ENCODE results near the gene RAD50.

RAD50 gene

DNA sequence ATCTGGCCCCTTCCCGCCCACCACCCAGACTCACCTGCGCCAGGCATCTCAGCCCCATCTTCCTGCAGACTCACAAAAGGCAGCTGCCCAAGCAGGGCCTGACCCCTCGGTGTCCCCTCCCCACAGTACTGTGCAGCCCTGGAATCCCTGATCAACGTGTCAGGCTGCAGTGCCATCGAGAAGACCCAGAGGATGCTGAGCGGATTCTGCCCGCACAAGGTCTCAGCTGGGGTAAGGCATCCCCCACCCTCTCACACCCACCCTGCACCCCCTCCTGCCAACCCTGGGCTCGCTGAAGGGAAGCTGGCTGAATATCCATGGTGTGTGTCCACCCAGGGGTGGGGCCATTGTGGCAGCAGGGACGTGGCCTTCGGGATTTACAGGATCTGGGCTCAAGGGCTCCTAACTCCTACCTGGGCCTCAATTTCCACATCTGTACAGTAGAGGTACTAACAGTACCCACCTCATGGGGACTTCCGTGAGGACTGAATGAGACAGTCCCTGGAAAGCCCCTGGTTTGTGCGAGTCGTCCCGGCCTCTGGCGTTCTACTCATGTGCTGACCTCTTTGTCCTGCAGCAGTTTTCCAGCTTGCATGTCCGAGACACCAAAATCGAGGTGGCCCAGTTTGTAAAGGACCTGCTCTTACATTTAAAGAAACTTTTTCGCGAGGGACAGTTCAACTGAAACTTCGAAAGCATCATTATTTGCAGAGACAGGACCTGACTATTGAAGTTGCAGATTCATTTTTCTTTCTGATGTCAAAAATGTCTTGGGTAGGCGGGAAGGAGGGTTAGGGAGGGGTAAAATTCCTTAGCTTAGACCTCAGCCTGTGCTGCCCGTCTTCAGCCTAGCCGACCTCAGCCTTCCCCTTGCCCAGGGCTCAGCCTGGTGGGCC is 103.1 kb downstream of the RAD50 start:
- Histone ChIP-seq H4K20me1 (ENCODE audit: insufficient read depth) (no peaks in the 10 kb centered on the region), H3K27ac (no peak overlapping the region), H3K27me3 (ENCODE audit: insufficient read depth, low read depth) (no peaks in the 10 kb centered on the region), H3K79me2 (ENCODE audit: insufficient read depth, low read depth) (no peaks in the 10 kb centered on the region), H3K4me3 (IDR thresholded peaks at IDR 0.05; ENCODE audit: insufficient read depth, low read depth, low read length) (no peak overlapping the region), H2AFZ (ENCODE audit: low read depth) (no peak overlapping the region), H3K4me2 (no peak overlapping the region), H3K9ac (no peak overlapping the region), H3K36me3 (ENCODE audit: insufficient read depth) (no peaks in the 10 kb centered on the region), H3K4me1 (ENCODE audit: low read depth, poor library complexity, severe bottlenecking) (peaks cover 12% of the 10 kb centered on the region)
- TF ChIP-seq, protein P1, sequence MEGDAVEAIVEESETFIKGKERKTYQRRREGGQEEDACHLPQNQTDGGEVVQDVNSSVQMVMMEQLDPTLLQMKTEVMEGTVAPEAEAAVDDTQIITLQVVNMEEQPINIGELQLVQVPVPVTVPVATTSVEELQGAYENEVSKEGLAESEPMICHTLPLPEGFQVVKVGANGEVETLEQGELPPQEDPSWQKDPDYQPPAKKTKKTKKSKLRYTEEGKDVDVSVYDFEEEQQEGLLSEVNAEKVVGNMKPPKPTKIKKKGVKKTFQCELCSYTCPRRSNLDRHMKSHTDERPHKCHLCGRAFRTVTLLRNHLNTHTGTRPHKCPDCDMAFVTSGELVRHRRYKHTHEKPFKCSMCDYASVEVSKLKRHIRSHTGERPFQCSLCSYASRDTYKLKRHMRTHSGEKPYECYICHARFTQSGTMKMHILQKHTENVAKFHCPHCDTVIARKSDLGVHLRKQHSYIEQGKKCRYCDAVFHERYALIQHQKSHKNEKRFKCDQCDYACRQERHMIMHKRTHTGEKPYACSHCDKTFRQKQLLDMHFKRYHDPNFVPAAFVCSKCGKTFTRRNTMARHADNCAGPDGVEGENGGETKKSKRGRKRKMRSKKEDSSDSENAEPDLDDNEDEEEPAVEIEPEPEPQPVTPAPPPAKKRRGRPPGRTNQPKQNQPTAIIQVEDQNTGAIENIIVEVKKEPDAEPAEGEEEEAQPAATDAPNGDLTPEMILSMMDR (conservative IDR thresholded peaks at IDR 0.05; ENCODE audit: low read depth, low read length), result no peak

DNA sequence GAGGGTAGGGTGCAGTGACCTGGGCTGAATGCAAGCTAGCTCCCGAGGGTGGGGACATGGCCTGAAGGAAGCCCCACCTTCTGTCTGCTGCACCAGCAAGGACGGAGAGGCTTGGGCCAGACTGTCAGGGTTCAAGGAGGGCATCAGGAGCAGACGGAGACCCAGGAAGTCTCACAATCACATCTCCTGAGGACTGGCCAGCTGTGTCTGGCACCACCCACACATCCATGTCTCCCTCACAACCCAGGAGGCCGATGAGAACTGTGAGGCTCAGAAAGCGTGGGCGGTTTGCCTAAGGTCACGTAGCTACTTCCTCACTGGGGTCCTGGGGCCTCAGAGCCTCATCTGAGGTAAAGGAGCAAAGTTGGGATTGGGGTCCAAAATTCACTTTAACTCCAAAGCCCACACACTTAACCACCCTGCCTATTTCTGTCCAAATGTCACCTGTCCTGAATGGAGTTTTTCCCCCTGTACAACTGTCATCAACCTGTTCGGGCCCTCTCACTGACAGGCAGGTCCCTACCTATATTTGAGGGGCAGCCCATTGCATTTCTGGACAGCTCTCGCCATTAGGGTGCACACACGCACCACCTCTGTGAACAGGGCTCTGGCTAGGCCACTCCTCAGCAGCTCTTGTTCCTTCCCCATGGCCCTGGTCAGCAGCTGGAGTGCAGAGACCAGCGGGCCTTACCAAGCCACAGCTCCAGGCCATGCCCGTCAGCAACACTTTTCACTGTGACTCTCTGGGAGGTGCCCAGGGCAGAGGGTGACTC is 104.6 kb downstream of the RAD50 start:
- no peaks in the 10 kb centered on the region for H3K27me3 ChIP-seq (ENCODE audit: insufficient read depth, low read depth)
- H3K79me2 ChIP-seq (ENCODE audit: insufficient read depth, low read depth), result no peaks in the 10 kb centered on the region
- peaks cover 12% of the 10 kb centered on the region for H3K4me1 ChIP-seq (ENCODE audit: low read depth, poor library complexity, severe bottlenecking)
- TF ChIP-seq, protein P1 (conservative IDR thresholded peaks at IDR 0.05; ENCODE audit: low read depth, low read length), result no peak
- no peak overlapping the region for H3K4me2 ChIP-seq
- no peak overlapping the region for H3K27ac ChIP-seq
- no peaks in the 10 kb centered on the region for H4K20me1 ChIP-seq (ENCODE audit: insufficient read depth)
- no peak overlapping the region for H3K9ac ChIP-seq
- H3K4me3 ChIP-seq (IDR thresholded peaks at IDR 0.05; ENCODE audit: insufficient read depth, low read depth, low read length), result no peak overlapping the region
- no peaks in the 10 kb centered on the region for H3K36me3 ChIP-seq (ENCODE audit: insufficient read depth)
- no peak overlapping the region for H2AFZ ChIP-seq (ENCODE audit: low read depth)

DNA sequence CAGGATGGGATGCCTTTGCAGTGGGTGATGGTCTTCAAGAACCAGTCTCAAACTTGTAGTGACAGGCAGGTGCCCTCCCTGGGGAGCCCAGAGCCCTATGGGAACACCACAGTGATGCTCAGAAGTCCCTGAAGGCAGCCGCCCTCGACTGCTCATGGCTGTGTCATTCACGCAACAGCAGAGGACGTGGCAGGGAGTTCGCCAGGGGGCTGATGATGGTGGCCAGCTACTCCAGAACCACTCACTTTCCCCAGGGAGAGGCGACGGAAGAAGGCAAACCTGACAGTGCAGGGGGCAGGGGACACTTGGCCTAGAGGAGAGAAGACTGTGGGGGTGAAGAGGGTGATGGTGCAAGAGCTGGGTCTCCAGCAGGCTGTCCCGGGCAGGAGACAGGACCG is 105.2 kb downstream of the RAD50 start:
- no peak overlapping the region for H3K27ac ChIP-seq
- peaks cover 12% of the 10 kb centered on the region for H3K4me1 ChIP-seq (ENCODE audit: low read depth, poor library complexity, severe bottlenecking)
- H3K9ac ChIP-seq, result no peak overlapping the region
- no peak overlapping the region for H3K4me2 ChIP-seq
- no peaks in the 10 kb centered on the region for H3K79me2 ChIP-seq (ENCODE audit: insufficient read depth, low read depth)
- no peaks in the 10 kb centered on the region for H4K20me1 ChIP-seq (ENCODE audit: insufficient read depth)
- H3K36me3 ChIP-seq (ENCODE audit: insufficient read depth), result no peaks in the 10 kb centered on the region
- TF ChIP-seq, protein P1 (conservative IDR thresholded peaks at IDR 0.05; ENCODE audit: low read depth, low read length), result no peak
- H3K4me3 ChIP-seq (IDR thresholded peaks at IDR 0.05; ENCODE audit: insufficient read depth, low read depth, low read length), result no peak overlapping the region
- no peak overlapping the region for H2AFZ ChIP-seq (ENCODE audit: low read depth)
- H3K27me3 ChIP-seq (ENCODE audit: insufficient read depth, low read depth), result no peaks in the 10 kb centered on the region

DNA sequence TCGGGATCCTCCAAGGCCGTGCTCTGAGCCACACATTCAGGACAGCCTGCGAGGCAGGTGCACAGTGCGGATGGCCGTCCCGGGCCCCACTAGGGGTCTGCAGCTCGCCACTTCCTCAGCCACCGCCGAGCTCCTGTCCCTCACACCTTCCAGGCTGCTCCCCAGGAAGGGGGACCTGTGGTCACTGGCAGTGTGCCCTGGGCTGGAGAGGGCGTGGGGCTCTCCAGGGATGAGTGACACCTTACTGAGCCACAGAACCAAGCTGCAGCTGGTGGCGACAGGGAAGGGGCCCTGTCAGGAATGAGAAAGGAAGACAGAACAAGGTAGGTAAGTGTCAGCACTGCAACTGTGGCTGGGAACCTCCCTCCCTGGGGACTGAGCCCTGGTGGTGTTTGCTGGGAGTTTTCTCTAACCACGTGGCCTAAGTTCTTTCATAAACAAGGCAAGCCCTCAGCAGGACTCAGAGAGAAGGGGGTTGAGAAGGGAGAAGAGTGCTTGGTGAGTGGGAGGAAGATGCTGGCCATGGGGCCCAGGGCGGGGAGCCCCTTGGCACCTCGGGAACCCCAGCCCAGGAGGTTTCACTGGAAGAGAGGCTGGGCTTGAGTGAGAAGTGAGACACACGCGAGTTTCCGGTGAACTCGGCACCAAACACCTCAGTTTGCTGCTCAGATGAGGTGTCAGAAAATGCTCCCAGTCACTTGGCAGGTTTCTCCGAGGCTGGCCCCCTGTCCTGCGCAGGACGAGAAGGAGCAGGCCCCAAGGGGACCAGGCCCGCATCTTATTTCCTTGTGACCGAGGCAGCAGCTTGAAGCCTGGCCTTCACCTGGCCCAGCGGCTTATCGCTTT is 106.4 kb downstream of the RAD50 start:
- Histone ChIP-seq H3K4me3 (IDR thresholded peaks at IDR 0.05; ENCODE audit: insufficient read depth, low read depth, low read length) (no peak overlapping the region), H3K4me1 (ENCODE audit: low read depth, poor library complexity, severe bottlenecking) (peaks cover 12% of the 10 kb centered on the region), H3K9ac (no peak overlapping the region), H4K20me1 (ENCODE audit: insufficient read depth) (no peaks in the 10 kb centered on the region), H2AFZ (ENCODE audit: low read depth) (peak overlapping the region; percentile 32; the same call in 1 of the 2 replicates), H3K79me2 (ENCODE audit: insufficient read depth, low read depth) (no peaks in the 10 kb centered on the region), H3K27ac (no peak overlapping the region), H3K27me3 (ENCODE audit: insufficient read depth, low read depth) (no peaks in the 10 kb centered on the region), H3K36me3 (ENCODE audit: insufficient read depth) (no peaks in the 10 kb centered on the region), H3K4me2 (no peak overlapping the region)
- TF ChIP-seq, protein P1 (conservative IDR thresholded peaks at IDR 0.05; ENCODE audit: low read depth, low read length), result no peak
